HCT116 (cell line): ENCODE results near the gene SOST. TPM values are rescaled to one million over a fixed set of nuclear protein-coding genes. Genes with fewer than 3 reads are reported as not detected.

Source experiments
- ATAC-seq: fragments of 200-7000 bp; cut with Tn5 transposase; 2 replicates; pipeline ENCODE4 v1.9.1; 2020; ENCODE audit warnings: mild to moderate bottlenecking, moderate library complexity
- BruUV-seq: library from RNA; stranded (reverse); fragments of 400-500 nt; replicated peaks from 2 replicates; lab custom pipeline; 2021; lab: Mats Ljungman, UMichigan
- CTCF ChIA-PET: fragments of 300-600 bp; sonication (Branson Sonifier 250); formaldehyde crosslinking; loops from one replicate; lab custom pipeline; 2021; ENCODE audit warnings: antibody characterized with exemption; lab: Charles Lee
- POLR2A ChIA-PET: fragments of 300-600, 350-600 bp; sonication (Branson Sonifier 250); formaldehyde crosslinking; loops from one replicate; lab custom pipeline; 2021; ENCODE audit warnings: antibody characterized with exemption; lab: Charles Lee
- RAD21 ChIA-PET, 2 experiments: fragments of 300-600 bp; sonication (Branson Sonifier 250); formaldehyde crosslinking; loops; one replicate each; lab custom pipeline; 2023; ENCODE audit warnings: low total read pairs in 2 of 2; ENCODE audit not compliant: uncharacterized antibody in 2 of 2, unreplicated experiment in 2 of 2, low non-redundant PET in 1 of 2; lab: Charles Lee
- DNase-seq: peaks from one replicate; pipeline ENCODE4 v3.0.0-alpha.2; 2010; ENCODE audit warnings: low read depth, low spot score
- H2AFZ ChIP-seq: fragments of 200-600 bp; shearing (Covaris generic), sonication (generic); 2 replicates; pipeline ENCODE4 v1.6.1; 2017; ENCODE audit warnings: low read depth, mixed run types, mixed read lengths, antibody characterized with exemption, low read length; ENCODE audit not compliant: poor library complexity, severe bottlenecking
- H3K27ac ChIP-seq: 2 replicates; pipeline ENCODE4 v1.5.1; 2012; ENCODE audit warnings: low read depth, low read length
- H3K27me3 ChIP-seq: fragments of 200-600 bp; sonication (generic); 2 replicates; pipeline ENCODE4 v1.6.1; 2016; ENCODE audit warnings: mixed run types, low read length, mixed read lengths; ENCODE audit not compliant: insufficient read depth
- H3K36me3 ChIP-seq, 2 experiments: fragments of 200-500 bp in 1 of 2; fragments of 200-600 bp in 1 of 2; sonication (Bioruptor generic) in 1 of 2; sonication (generic) in 1 of 2; 2 replicates each; pipeline versions ENCODE4 v1.5.1 to v1.6.1; 2014 to 2016; ENCODE audit warnings: low read length in 2 of 2, inconsistent platforms in 1 of 2, mixed read lengths in 1 of 2, mixed run types in 1 of 2; ENCODE audit not compliant: insufficient read depth in 2 of 2, control insufficient read depth in 1 of 2
- H3K4me1 ChIP-seq, 2 experiments: fragments of 200-600 bp in 1 of 2; sonication (generic) in 1 of 2; 2 replicates each; pipeline versions ENCODE4 v1.5.1 to v1.6.1; 2012 to 2017; ENCODE audit warnings: low read length in 2 of 2, inconsistent platforms in 1 of 2, mild to moderate bottlenecking in 1 of 2, mixed read lengths in 1 of 2, mixed run types in 1 of 2, moderate library complexity in 1 of 2; ENCODE audit not compliant: insufficient read depth in 2 of 2, control insufficient read depth in 1 of 2
- H3K4me2 ChIP-seq: fragments of 200-600 bp; sonication (generic); 2 replicates; pipeline ENCODE4 v1.6.1; 2017; ENCODE audit warnings: mixed run types, low read length, mixed read lengths
- H3K4me3 ChIP-seq, 2 experiments: fragments of 200-600 bp in 1 of 2; sonication (generic) in 1 of 2; replicated peaks in 1 of 2; 2 replicates each; pipeline ENCODE4 v1.5.1; 2011 to 2016; ENCODE audit warnings: low read length in 2 of 2, control low read depth in 1 of 2, low read depth in 1 of 2, mild to moderate bottlenecking in 1 of 2, mixed read lengths in 1 of 2, mixed run types in 1 of 2
- H3K79me2 ChIP-seq: fragments of 200-600 bp; sonication (generic); 2 replicates; pipeline ENCODE4 v1.6.1; 2017; ENCODE audit warnings: mild to moderate bottlenecking, mixed run types, low read length, moderate library complexity, mixed read lengths; ENCODE audit not compliant: insufficient read depth
- H3K9ac ChIP-seq: fragments of 200-600 bp; sonication (generic); 2 replicates; pipeline ENCODE4 v1.6.1; 2016; ENCODE audit warnings: low read length, mixed read lengths
- H3K9me2 ChIP-seq: fragments of 200-600 bp; sonication (generic), shearing (Covaris generic); 2 replicates; pipeline ENCODE4 v1.6.1; 2017; ENCODE audit warnings: mixed run types, mild to moderate bottlenecking, moderate library complexity; ENCODE audit not compliant: insufficient read depth
- H3K9me3 ChIP-seq, 2 experiments: fragments of 200-500 bp in 1 of 2; fragments of 200-600 bp in 1 of 2; sonication (Bioruptor generic) in 1 of 2; sonication (generic) in 1 of 2; 2 replicates each; pipeline ENCODE4 v1.6.1; 2014 to 2017; ENCODE audit warnings: low read length in 2 of 2, mixed read lengths in 2 of 2, inconsistent platforms in 1 of 2, low read depth in 1 of 2, mild to moderate bottlenecking in 1 of 2, mixed run types in 1 of 2, moderate library complexity in 1 of 2; ENCODE audit not compliant: control insufficient read depth in 1 of 2, insufficient read depth in 1 of 2
- H4K20me1 ChIP-seq: fragments of 200-600 bp; sonication (generic), shearing (Covaris generic); 2 replicates; pipeline ENCODE4 v1.6.1; 2017; ENCODE audit warnings: mixed run types, mild to moderate bottlenecking, moderate library complexity; ENCODE audit not compliant: insufficient read depth
- CEBPB ChIP-seq: IDR thresholded peaks from 2 replicates; pipeline ENCODE4 v1.6.1; 2012; ENCODE audit warnings: low read depth
- EGR1 ChIP-seq: IDR thresholded peaks from 2 replicates; pipeline ENCODE4 v1.6.1; 2012; ENCODE audit warnings: low read depth
- EZH2 ChIP-seq: fragments of 200-600 bp; sonication (generic); IDR thresholded peaks from 2 replicates; pipeline ENCODE4 v1.6.1; 2017; ENCODE audit warnings: antibody characterized with exemption, mixed run types
- EZH2phosphoT487 ChIP-seq: fragments of 200-600 bp; IDR thresholded peaks from 2 replicates; pipeline ENCODE4 v1.6.1; 2018; ENCODE audit warnings: antibody characterized with exemption, borderline replicate concordance
- FOSL1 ChIP-seq: IDR thresholded peaks from 2 replicates; pipeline ENCODE4 v1.6.1; 2012; ENCODE audit warnings: low read depth
- JUND ChIP-seq: IDR thresholded peaks from 2 replicates; pipeline ENCODE4 v1.6.1; 2012
- POLR2A ChIP-seq: IDR thresholded peaks from 2 replicates; pipeline ENCODE4 v1.7.0; 2011; ENCODE audit warnings: borderline replicate concordance; ENCODE audit not compliant: insufficient read depth, insufficient read length; ENCODE audit errors: extremely low read depth
- RAD21 ChIP-seq: IDR thresholded peaks from 2 replicates; pipeline ENCODE4 v1.6.1; 2012; ENCODE audit warnings: low read depth, mild to moderate bottlenecking
- REST ChIP-seq: IDR thresholded peaks from 2 replicates; pipeline ENCODE4 v1.6.1; 2012; ENCODE audit warnings: low read depth
- SIN3A ChIP-seq: IDR thresholded peaks from 2 replicates; pipeline ENCODE4 v1.6.1; 2012; ENCODE audit warnings: low read depth
- SP1 ChIP-seq: IDR thresholded peaks from 2 replicates; pipeline ENCODE4 v1.6.1; 2012; ENCODE audit warnings: low read depth
- ZBTB33 ChIP-seq: IDR thresholded peaks from 2 replicates; pipeline ENCODE4 v1.6.1; 2011; ENCODE audit warnings: mild to moderate bottlenecking, low read length, moderate library complexity; ENCODE audit not compliant: insufficient replicate concordance; ENCODE audit errors: extremely low read depth
- ZFX ChIP-seq: fragments of 450-650 bp; IDR thresholded peaks from 2 replicates; pipeline ENCODE4 v1.6.1; 2017
- ZNF274 ChIP-seq: fragments of 200-500 bp; sonication (Bioruptor generic); IDR thresholded peaks from 2 replicates; pipeline ENCODE4 v1.6.1; 2014; ENCODE audit warnings: mild to moderate bottlenecking, low read depth, low read length, inconsistent platforms
- intact Hi-C: fragments of 100-400 bp; cut with micrococcal nuclease; formaldehyde crosslinking; loops from 2 replicates; pipeline ENCODE4 v1.10.0; 2022
- total RNA-seq: library from RNA; stranded (reverse); gene quantifications from one replicate; pipeline ENCODE4 v1.2.1, GENCODE V29; 2021; ENCODE audit not compliant: unreplicated experiment
- TF ChIP-seq, protein P1 (sequence below): IDR thresholded peaks from 2 replicates; pipeline ENCODE4 v1.6.1; 2012

The SOST gene
- total RNA-seq, 1 experiment from 2014 or later, result not detected

DNA sequence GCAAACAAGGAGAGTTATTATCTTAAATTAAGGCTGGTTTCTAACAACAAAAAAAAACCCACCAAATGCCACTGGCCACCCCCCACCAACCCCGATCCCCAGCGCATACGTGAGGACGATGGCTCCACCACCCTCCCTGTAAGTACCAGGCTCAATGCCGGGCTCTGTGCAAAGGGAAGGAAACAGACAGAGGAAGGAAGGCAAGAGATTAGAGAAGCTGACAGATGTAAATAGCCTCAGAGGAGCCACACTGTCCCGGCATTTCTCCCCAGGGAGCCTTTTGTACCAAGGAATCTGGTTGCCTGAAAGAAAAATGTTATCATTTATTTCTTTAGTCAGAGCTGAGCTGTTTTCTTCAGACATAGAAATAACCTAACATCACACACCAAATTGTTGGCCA, 13.1 kb downstream of the SOST start:
- intact Hi-C loops, result no loop called here
- Histone ChIP-seq H3K27ac (no peak overlapping the region), H3K36me3 (no peaks in the 10 kb centered on the region), H2AFZ (no peak overlapping the region), H3K4me2 (no peak overlapping the region), H4K20me1 (no peaks in the 10 kb centered on the region), H3K9me3 (no peaks in the 10 kb centered on the region), H3K79me2 (no peaks in the 10 kb centered on the region), H3K9ac (no peak overlapping the region), H3K4me3 (no peak overlapping the region), H3K27me3 (no peaks in the 10 kb centered on the region), H3K4me1 (peaks cover 0 to 7% of the 10 kb centered on the region in 2 experiments; a peak in 1 of 4 replicates), H3K9me2 (no peaks in the 10 kb centered on the region)
- ChIA-PET CTCF (no interaction called here), POLR2A (no interaction called here), RAD21 (no interaction called here)
- TF ChIP-seq ZNF274 (no peak), POLR2A (no peak), RAD21 (no peak), CEBPB (no peak), SP1 (no peak), FOSL1 (no peak), ZFX (no peak), EZH2 (no peak), EZH2phosphoT487 (no peak), REST (no peak), SIN3A (no peak), EGR1 (no peak), ZBTB33 (no peak), JUND (no peak)
- TF ChIP-seq, protein P1, sequence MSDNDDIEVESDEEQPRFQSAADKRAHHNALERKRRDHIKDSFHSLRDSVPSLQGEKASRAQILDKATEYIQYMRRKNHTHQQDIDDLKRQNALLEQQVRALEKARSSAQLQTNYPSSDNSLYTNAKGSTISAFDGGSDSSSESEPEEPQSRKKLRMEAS, result no peak
- BruUV-seq, result no TSS peak
- ATAC-seq, result no peak
- DNase-seq, result no peak
